Fibroblast of villous mesenchyme (primary cell): ENCODE data around the gene BYSL. TPM values are rescaled to one million over a fixed set of nuclear protein-coding genes. Genes with fewer than 3 reads are reported as not detected.
"Not testable (repeated sequence)": the region's sequence is repeated elsewhere in the genome, so short reads cannot be mapped to it uniquely, and the experiment has no call there.

Source experiments
- DNase-seq: peaks from one replicate; pipeline ENCODE4 v3.0.0-alpha.2; 2010; ENCODE audit warnings: low read depth
- H3K4me3 ChIP-seq: 2 replicates; pipeline ENCODE4 v1.5.1; 2011; ENCODE audit warnings: low read depth, mild to moderate bottlenecking, low read length
- total RNA-seq: library from RNA; depleted of rRNA; stranded (reverse); fragments of >200 nt; gene quantifications from 2 replicates; pipeline ENCODE4 v1.2.3, GENCODE V29; 2012
- TF ChIP-seq, protein P1 (sequence below): IDR thresholded peaks from 2 replicates; pipeline ENCODE4 v1.5.1; 2012; ENCODE audit warnings: low read depth, mild to moderate bottlenecking, low read length; ENCODE audit not compliant: insufficient read depth

BYSL gene
- total RNA-seq, 1 donor = 20.7 TPM

DNA sequence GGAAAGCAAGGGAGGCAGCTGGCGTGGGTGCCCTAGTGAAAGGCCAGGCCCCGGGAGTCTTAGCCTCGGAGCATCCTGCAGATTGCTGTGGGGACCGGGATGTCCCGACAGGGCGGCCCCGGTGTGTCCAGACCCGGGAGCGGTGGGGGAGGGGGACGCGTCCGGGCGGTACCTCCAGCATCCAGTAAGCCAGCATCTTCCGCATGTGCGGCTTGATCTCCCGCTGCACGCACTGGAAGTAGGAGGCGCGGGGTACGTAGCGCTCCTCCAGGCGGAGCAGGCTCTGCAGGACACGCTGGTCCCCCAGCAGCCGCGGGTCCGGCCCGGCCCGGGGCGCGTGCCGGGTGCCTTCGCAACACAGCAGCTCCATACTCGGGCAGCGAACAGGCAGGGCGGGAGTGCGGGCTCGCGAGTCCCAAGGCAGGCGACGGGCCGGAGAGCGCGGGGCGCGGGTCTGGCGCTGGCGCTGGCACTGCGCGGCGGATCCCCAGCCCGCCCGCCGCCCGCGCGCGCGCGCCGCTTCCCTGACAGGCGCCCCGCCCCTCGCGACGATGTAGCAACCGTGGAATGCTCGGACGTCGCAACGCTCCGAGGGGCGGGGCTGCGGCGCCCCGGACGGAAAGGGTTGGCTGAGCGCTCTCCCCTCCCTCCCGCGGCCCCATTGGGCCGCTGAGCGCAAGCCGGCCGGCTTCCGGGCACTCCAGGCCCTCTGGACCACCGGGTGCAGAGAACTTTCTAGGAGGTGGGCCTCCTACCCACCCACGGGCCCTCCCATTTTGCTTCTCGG lies 20.2 kb downstream of the BYSL start, which contains the start of gene CCND3:
TSS of gene CCND3 (minus strand) at position 529 of the 787 bp plus-strand sequence. CDS start at position 370, 159 bp downstream.
- TF ChIP-seq, protein P1, sequence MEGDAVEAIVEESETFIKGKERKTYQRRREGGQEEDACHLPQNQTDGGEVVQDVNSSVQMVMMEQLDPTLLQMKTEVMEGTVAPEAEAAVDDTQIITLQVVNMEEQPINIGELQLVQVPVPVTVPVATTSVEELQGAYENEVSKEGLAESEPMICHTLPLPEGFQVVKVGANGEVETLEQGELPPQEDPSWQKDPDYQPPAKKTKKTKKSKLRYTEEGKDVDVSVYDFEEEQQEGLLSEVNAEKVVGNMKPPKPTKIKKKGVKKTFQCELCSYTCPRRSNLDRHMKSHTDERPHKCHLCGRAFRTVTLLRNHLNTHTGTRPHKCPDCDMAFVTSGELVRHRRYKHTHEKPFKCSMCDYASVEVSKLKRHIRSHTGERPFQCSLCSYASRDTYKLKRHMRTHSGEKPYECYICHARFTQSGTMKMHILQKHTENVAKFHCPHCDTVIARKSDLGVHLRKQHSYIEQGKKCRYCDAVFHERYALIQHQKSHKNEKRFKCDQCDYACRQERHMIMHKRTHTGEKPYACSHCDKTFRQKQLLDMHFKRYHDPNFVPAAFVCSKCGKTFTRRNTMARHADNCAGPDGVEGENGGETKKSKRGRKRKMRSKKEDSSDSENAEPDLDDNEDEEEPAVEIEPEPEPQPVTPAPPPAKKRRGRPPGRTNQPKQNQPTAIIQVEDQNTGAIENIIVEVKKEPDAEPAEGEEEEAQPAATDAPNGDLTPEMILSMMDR = no peak
- peak; percentile 93 for DNase-seq
- peak within 1 kb of the TSS; percentile 72 for H3K4me3 ChIP-seq

GRCh38 chr6:41942067-41942851 lies 21.0 kb downstream of the BYSL start:
- DNase-seq = peak; percentile 88
- TF ChIP-seq, protein P1 = no peak

DNA sequence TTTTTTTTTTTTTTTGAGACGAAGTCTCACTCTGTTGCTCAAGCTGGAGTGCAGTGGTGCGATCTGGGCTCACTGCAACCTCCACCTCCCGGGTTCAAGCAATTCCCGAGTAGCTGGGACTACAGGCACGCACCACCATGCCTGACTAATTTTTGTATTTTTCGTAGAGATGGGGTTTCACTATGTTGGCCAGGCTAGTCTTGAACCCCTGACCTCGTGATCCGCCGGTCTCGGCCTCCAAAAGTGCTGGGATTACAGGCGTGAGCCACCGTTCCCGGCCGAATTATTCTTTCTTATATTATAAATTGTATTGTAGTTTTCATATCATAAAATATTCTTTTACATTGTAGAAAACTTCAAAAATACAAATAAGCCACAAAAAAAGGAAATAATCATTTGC lies 21.6 kb downstream of the BYSL start:
- not testable (repeated sequence) for DNase-seq, H3K4me3 ChIP-seq

More at GRCh38 chr6:41942067-41942851, 21.0 kb downstream of the BYSL start:
- peak overlapping the region; percentile 55 for H3K4me3 ChIP-seq

GRCh38 chr6:41943456-41943855 lies 22.2 kb downstream of the BYSL start:
- no peak for DNase-seq
- no peak overlapping the region for H3K4me3 ChIP-seq
- TF ChIP-seq, protein P1 = no peak

DNA sequence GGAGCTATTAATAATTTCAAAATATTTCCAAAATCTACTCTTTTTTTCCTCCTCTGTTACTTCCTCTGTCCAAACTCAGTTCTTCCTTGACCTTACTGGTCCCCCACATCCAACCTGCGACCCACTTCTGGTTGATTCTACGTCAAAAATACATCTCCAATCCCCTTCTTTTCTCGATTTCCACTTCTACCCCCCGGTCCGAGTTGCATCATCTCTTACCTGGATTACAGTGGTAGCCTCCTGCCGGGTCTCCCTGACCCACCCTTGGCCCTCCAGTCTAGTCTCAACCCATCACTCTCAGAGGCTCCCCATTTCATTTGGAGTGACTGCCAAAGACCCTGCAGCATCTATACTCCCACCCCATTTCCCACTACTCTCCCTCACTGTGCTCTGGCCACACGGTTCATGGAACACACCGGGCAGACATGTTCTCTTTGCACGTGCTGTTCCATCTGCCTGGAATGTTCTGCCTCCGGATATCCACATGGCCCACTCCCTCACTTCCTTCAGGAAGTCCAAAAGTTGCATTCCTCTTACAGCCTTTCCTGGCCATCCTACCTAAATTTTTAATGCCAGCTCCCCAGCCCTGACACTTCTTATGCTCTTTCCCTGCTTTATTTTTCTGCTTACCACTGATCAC lies 26.4 kb downstream of the BYSL start:
- TF ChIP-seq, protein P1 = no peak
- H3K4me3 ChIP-seq = no peak overlapping the region
- DNase-seq = no peak

GRCh38 chr6:41954668-41955067 lies 33.4 kb downstream of the BYSL start:
- no peak overlapping the region for H3K4me3 ChIP-seq
- TF ChIP-seq, protein P1 = no peak
- no peak for DNase-seq

- TF ChIP-seq, protein P1 = no peak
- no peak for DNase-seq
- H3K4me3 ChIP-seq = no peak overlapping the region
These were observed 34.1 kb downstream of the BYSL start for GRCh38 chr6:41955412-41955811.
